NOMO-1 treated with DMSO at 0.1 percent for 48 hours (cell line): ENCODE data around the gene SERPINA3.
"Not testable (repeated sequence)": the region's sequence is repeated elsewhere in the genome, so short reads cannot be mapped to it uniquely, and the experiment has no call there.

Experiments
- DNase-seq: peaks from one replicate; lab custom pipeline; 2025; ENCODE audit not compliant: unreplicated experiment; lab: John Stamatoyannopoulos, UW

SERPINA3 gene

DNA sequence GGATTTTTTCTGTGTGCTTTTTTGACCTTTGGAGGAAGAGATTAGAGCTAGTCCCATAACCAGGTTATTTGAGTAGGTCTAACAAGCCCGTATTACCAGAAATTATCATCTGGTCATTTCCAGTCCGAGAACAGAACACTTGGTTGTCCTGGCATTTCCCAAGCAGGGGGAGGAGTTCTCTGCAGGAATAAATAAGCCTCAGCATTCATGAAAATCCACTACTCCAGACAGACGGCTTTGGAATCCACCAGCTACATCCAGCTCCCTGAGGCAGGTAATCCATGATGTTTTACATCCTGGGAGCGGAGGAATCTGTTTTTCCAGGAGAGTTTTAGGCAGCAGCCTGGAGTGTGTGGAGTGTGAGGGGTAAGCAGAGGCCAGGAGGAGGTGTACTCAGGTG, at the start of gene SERPINA3:
TSS of gene SERPINA3 (plus strand) at position 218 of the 400 bp plus-strand sequence. CDS start 2,051 bp downstream, outside the sequence.
- DNase-seq = no peak

GRCh38 chr14:94562941-94563883, 49.0 kb upstream of the SERPINA3 start:
- DNase-seq = no peak

DNA sequence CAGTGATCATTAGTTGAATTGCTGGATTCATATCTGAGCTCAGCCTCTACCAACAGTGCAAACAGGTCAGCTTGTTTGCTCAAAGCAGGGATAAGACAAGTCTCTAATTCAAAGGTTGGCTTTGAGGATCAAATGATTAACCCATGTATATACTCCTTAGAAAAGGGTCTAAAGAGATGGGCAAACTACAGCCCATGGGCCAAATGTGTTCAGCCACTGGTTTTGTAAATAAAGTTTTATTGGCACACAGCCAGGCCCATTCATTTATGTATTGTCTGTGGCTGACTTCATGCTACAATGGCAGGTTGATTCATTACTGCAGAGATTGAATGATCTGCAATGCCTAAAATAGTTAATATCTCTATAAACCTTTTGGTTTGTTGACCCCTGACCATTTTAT, 47.8 kb upstream of the SERPINA3 start:
- DNase-seq = no peak

GRCh38 chr14:94568186-94568585, 44.0 kb upstream of the SERPINA3 start:
- DNase-seq = no peak

- DNase-seq = no peak
Measured at GRCh38 chr14:94569381-94570001, 42.7 kb upstream of the SERPINA3 start.

- DNase-seq = no peak
Measured at GRCh38 chr14:94570002-94570400, 42.2 kb upstream of the SERPINA3 start.

- DNase-seq = no peak
Measured at GRCh38 chr14:94570440-94570839, 41.8 kb upstream of the SERPINA3 start.

DNA sequence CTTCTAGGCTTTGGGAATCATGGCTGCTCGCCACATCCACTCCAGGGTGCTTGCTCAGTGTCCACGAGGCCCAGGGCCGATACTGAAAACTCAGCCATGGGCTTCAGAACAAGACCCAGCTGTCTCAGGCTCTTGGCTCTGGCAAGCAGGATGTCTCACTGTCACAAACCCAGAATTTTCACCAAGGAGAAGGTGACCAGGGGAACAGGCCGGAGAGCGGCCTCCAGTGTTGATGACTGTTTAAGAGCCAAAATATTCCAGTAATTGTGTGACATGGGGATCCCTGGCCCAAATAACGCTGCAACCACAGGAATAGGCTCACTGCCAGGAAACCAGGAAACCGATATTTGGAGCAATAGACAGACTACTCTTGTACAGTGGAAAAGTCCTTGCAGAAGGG, 40.8 kb upstream of the SERPINA3 start:
- DNase-seq = no peak

DNA sequence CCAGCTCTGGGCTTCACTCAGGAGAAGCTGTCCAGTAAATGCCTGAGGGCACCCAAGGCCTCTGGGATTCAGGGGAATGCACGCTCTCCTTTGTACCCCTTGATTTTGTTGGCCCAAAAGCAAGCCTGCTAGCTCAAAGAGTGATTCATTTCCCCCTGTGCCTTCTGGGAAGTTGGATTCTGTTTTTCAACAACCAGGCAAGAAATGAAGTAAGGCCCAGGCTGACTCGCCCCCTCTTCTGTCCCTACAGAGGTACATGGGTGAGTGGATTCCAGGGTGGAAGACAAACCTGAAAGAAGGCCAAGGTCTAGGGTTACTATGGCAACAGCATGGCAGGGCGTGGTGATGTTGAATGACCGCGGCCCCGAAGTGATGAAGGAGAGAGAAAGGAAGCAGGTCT, 40.2 kb upstream of the SERPINA3 start:
- DNase-seq = no peak

DNA sequence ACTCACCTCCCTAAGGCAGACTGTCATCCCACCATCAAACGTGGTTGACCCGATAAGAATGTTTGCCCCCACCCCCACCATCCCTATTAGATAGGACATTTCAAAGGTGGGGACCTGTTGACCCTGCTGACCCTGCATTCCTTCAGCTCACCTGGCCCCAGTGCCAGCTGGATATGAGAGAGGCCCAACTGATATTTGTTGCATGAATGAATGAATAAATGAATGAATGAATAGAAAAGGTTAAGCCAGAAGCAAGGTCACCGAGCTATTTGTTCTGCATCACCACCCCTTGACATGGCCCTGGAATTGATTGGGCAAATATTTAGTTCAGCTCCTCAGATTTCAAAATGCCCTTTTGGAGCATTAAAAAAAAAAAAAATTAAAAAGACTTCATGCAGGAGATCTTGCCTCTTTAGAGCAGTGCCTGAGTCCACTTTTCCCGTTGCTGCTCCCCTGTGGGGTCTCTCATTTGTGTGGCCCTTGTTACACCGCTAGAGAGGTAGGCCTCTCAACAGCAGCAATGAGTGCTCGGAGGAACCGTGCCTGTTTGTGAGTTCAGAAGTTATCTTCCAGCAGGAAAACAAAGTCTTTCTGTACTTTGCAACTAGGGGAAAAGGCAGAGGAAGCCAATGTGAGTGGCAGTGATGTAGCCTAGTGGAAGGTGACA, 39.4 kb upstream of the SERPINA3 start:
- no peak for DNase-seq

GRCh38 chr14:94573475-94574277, 38.5 kb upstream of the SERPINA3 start:
- DNase-seq = no peak

DNA sequence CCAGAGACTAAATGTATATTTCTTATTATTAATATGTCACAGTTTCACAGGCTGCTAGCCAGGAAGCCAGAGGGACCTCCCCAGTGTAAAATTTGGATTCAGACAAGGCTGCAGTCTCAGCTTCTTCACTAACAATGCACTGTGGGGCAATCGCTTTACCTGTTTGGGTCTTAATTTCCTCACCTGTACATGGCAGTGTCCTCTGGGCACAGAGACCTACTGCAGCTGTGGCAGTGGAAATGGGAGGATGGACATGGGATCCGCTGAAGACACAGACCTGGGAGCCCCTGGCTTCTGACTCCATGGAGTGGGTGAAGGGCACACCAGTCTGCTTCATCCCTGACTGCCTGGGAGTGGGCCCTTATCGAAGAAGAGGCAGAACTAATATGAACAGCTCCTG, 37.9 kb upstream of the SERPINA3 start:
- DNase-seq = no peak

DNA sequence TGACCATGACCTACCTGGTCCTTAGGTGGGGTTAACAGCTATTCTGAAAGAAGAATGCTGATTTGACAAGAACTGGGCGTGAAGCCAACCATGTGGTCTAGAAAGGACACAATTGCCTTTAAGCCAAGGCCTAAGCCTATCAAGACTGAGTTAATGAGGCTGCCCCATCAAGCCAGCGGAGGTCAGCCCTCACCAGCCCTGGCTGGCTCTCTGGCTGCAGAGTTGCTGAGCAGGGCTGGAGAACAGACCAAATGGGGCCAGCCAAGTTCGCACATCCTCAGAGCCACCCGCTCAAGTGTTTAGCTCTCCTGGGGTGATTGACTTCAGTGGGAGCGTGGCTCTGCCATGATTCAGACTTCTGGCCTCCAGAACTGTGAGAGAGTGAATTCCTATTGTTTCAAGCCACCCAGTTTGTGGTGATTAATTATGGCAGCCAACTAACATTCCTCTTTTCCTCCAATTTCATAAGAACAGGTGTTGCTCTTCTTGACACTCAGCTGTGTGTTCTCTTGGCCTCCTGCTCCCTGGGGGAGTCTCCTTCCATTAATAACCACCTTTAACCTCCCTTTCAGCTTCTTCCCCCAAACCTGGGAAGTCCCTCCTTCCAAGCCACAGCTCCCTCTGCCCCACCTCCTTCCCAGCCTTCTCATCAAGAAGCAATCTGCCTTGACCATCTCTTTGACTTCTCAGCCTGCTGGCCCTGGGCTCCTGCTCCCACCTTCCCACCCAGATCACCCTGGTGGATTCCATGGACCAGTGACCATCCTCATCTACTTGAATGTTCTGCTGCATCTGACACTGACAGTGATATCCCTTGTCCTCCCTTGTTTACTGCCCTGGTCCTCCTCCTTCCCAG, 36.2 kb upstream of the SERPINA3 start:
- DNase-seq = no peak

GRCh38 chr14:94577472-94577871, 34.7 kb upstream of the SERPINA3 start:
- not testable (repeated sequence) for DNase-seq

DNA sequence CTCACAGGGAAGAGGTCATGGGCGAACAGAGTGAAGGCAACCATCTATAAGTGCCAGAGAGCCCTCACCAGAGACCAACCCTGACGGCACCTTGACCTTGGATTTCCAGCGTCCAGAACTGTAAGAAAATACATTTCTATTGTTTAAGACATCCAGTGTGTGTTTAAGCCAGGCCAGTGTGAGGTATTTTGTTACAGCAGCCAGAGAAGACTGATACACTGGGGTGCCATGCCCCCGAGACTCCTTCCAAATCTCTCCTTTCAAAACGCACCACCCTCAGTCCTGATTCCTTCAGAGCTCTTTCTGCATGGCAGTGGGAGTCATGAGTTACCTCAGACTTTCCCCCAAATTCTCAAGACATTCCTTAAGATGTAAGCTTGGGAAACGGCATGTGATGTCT, 33.5 kb upstream of the SERPINA3 start:
- DNase-seq = no peak

DNA sequence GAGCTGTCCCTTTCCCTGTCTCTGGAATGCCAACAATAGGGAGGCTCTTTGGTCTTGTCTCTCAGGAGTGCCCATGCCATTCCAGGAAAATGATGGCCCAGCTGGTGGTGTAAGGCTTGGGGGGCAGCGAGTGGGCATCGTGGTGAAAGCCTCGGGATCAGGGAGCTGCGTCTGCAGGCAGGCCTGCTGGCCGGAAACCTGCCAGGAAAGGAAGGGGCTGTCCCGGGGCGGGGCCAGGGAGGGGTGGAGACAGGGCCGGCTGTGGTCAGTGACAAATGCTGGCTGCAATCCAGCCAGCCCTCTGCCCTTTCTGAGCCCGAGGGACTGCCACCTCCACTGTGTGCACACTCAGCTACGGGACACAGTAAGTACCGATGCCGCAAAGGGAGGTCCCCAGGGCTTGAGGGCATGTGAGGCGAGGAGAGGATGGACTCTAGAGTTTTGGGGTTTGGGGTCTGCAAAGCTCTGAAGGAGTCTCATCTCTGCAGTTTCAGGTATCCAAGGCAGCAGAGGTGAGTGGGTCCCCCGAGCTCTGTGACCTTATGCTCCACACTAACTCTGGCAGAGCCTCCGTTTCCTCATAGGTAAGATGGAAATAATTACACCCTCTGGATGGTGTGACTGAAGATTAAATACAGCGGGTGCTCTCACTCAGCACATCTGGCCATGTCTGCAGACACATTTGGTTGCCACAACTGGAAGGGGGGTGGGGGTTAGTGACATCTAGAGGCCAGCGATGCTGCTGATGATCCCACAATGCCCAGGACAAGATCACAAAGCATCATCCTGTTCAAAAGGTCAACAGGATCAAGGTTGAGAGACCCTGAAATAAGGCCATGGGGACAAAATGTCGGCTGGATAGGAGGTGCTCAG, 30.8 kb upstream of the SERPINA3 start, which contains the start of gene SERPINA5:
TSS of gene SERPINA5 (plus strand) at position 300 of the 873 bp plus-strand sequence. CDS start 5,937 bp downstream, outside the sequence.
- no peak for DNase-seq

DNA sequence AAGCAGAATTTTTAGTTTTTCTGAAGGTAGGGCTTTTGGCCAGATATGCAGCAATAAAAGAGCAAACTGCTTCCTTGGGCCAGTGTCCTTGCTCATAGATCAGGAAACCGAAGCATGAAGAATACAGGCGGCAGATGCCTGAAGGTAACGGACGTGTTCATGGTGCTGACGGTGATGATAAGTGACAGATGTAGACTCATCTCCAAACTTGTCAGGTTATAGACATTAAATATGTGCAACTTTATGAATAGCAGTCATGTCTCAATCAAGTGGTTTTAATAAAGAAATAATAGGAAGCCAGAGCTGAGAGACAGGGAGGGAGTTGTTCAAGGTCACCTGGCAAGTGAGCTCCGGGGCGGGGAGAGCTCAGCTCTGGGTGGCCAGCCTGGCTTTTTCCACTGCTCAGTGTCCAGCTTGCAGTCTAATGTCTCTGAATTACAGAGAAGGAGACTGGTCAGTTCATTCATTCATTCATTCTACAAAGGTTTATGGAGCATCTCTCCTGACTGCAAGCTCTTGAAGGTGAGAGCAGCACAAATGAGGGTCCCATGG, 29.9 kb upstream of the SERPINA3 start:
- DNase-seq = no peak

GRCh38 chr14:94582851-94583250, 29.3 kb upstream of the SERPINA3 start:
- no peak for DNase-seq

DNA sequence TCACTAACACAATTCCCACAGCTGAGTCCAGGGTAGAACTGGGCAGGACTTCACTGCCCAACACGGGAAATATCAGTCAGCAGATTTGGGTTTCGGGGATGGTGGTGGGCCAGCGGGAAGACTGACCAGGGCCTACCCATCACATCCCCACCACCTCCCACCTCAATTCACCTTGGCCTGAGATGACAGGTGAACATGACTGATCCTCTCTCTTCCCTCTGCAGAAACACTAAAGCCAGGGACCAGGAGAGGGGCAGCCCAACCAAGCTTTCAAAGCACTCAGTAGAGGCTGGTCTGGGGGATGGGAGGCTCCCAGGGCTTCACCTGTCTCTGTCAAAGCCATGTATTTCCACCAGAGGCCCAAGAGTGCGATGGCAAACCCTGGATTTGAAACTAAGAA, 28.6 kb upstream of the SERPINA3 start:
- DNase-seq = no peak
